CD4-positive, alpha-beta T cell treated with Interleukin-17A for 4 hours (primary cell): ENCODE measurements around the gene CREBL2.
"Not testable (repeated sequence)": the region's sequence is repeated elsewhere in the genome, so short reads cannot be mapped to it uniquely, and the experiment has no call there.

Experiments used
- DNase-seq: peaks from one replicate; pipeline ENCODE4 v3.0.0-alpha.2; 2020; ENCODE audit warnings: mixed read lengths

Gene CREBL2

GRCh38 chr12:12611512-12612306 is at the start of gene CREBL2:
Gene CREBL2 (plus strand): TSS chr12:12611876. CDS start chr12:12612173, 297 bp downstream.
- DNase-seq: peak; percentile 88

- peak; percentile 42 for DNase-seq
These were observed 49.6 kb upstream of the CREBL2 start for GRCh38 chr12:12562016-12562483.

- DNase-seq: peak; percentile 75
These were observed 49.0 kb upstream of the CREBL2 start, which contains the start of gene DUSP16 for GRCh38 chr12:12562585-12563261. Gene DUSP16 (minus strand): TSS chr12:12562863. CDS start chr12:12521098, 41,765 bp downstream.

- no peak for DNase-seq
These were observed 48.3 kb upstream of the CREBL2 start for GRCh38 chr12:12563290-12563928.

- DNase-seq: no peak
These were observed 46.8 kb upstream of the CREBL2 start for GRCh38 chr12:12564911-12565310.

GRCh38 chr12:12565971-12566370 is 45.7 kb upstream of the CREBL2 start:
- DNase-seq: not testable (repeated sequence)

- DNase-seq: no peak
These were observed 39.0 kb upstream of the CREBL2 start for GRCh38 chr12:12572659-12573058.

- no peak for DNase-seq
These were observed 33.9 kb upstream of the CREBL2 start for GRCh38 chr12:12577786-12578185.

- DNase-seq: not testable (repeated sequence)
These were observed 31.0 kb upstream of the CREBL2 start for GRCh38 chr12:12580716-12581115.

GRCh38 chr12:12582193-12582881 is 29.3 kb upstream of the CREBL2 start:
- DNase-seq: peak; percentile 13

GRCh38 chr12:12582895-12583303 is 28.8 kb upstream of the CREBL2 start:
- DNase-seq: no peak

GRCh38 chr12:12583510-12584178 is 28.0 kb upstream of the CREBL2 start:
- DNase-seq: no peak

- DNase-seq: no peak
These were observed 26.4 kb upstream of the CREBL2 start for GRCh38 chr12:12585115-12585863.

GRCh38 chr12:12586879-12587675 is 24.6 kb upstream of the CREBL2 start:
- no peak for DNase-seq

GRCh38 chr12:12587878-12588277 is 23.8 kb upstream of the CREBL2 start:
- DNase-seq: no peak

GRCh38 chr12:12588436-12588835 is 23.2 kb upstream of the CREBL2 start:
- DNase-seq: not testable (repeated sequence)

GRCh38 chr12:12590961-12591360 is 20.7 kb upstream of the CREBL2 start:
- DNase-seq: no peak

GRCh38 chr12:12592930-12593329 is 18.7 kb upstream of the CREBL2 start:
- no peak for DNase-seq

- DNase-seq: not testable (repeated sequence)
These were observed 15.7 kb upstream of the CREBL2 start for GRCh38 chr12:12595929-12596328.

GRCh38 chr12:12596598-12596997 is 15.1 kb upstream of the CREBL2 start:
- DNase-seq: not testable (repeated sequence)

- no peak for DNase-seq
These were observed 12.8 kb upstream of the CREBL2 start for GRCh38 chr12:12598864-12599263.
